ENCODE data around the gene RASA3. TPM values are rescaled to one million over a fixed set of nuclear protein-coding genes. Genes with fewer than 3 reads are reported as not detected.
"Not testable (repeated sequence)": the region's sequence is repeated elsewhere in the genome, so short reads cannot be mapped to it uniquely, and the experiment has no call there.

RASA3 gene
- total RNA-seq, 1 donor from 2014 or later: 9.3 TPM

DNA sequence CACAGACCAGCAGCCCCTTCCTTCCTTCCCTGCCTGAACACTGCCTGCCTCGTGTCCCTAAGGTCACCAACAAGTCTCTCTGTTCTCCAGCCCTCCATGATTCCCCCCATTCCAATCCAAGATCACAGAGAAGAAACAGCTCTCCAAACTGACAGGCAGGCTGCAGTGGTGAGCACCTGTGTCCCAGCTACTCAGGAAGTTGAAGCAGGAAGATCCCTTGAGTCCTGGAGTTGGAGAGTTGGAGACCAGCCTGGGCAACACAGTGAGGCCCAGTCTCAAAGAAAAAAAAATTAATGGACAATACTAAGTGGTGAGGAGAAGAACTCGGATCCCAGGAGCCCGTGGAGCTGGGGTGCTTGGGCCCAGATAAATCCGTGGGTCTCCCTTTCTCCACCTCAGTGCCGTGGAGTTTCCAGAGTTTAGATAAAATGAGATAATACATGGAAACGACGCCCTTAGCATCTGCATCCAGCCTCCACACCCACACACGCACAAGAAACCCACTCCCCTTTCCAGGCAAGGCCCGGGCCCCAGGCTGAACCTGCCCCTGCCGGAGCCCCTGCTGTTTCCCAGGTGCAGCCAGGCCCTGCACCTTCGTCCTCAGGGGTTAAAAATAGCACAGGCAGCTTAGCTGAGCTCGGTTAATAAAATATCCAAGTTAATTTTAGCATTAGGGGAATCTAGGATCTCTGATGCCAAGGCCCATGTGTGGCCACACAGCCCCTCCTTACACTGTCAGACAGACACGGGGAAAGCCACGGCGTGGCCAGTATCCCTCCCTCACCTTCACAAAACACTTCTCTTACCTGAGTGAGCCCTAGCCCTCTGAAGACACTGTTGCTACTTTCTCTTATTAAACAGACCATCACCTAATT is 4.7 kb downstream of the RASA3 start:
- Mint-ChIP-seq H3K27me3 (peaks cover 21% of the 10 kb centered on the region), H3K9me3 (no peaks in the 10 kb centered on the region), H3K4me3 (no peak overlapping the region), H3K36me3 (no peaks in the 10 kb centered on the region), H3K4me1 (ENCODE audit: unreplicated experiment) (peaks cover 42% of the 10 kb centered on the region), H3K27ac (no peak overlapping the region)
- TF ChIP-seq, protein P1, sequence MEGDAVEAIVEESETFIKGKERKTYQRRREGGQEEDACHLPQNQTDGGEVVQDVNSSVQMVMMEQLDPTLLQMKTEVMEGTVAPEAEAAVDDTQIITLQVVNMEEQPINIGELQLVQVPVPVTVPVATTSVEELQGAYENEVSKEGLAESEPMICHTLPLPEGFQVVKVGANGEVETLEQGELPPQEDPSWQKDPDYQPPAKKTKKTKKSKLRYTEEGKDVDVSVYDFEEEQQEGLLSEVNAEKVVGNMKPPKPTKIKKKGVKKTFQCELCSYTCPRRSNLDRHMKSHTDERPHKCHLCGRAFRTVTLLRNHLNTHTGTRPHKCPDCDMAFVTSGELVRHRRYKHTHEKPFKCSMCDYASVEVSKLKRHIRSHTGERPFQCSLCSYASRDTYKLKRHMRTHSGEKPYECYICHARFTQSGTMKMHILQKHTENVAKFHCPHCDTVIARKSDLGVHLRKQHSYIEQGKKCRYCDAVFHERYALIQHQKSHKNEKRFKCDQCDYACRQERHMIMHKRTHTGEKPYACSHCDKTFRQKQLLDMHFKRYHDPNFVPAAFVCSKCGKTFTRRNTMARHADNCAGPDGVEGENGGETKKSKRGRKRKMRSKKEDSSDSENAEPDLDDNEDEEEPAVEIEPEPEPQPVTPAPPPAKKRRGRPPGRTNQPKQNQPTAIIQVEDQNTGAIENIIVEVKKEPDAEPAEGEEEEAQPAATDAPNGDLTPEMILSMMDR (conservative IDR thresholded peaks at IDR 0.05): no peak
- DNase-seq (ENCODE audit: extremely low spot score, unreplicated experiment): no peak

- peaks cover 42% of the 10 kb centered on the region for H3K4me1 Mint-ChIP-seq (ENCODE audit: unreplicated experiment)
- H3K27ac Mint-ChIP-seq: no peak overlapping the region
- no peaks in the 10 kb centered on the region for H3K36me3 Mint-ChIP-seq
- TF ChIP-seq, protein P1 (conservative IDR thresholded peaks at IDR 0.05): no peak
- peaks cover 21% of the 10 kb centered on the region for H3K27me3 Mint-ChIP-seq
- H3K9me3 Mint-ChIP-seq: no peaks in the 10 kb centered on the region
- H3K4me3 Mint-ChIP-seq: no peak overlapping the region
- DNase-seq (ENCODE audit: extremely low spot score, unreplicated experiment): no peak
These were observed 5.5 kb downstream of the RASA3 start for GRCh38 chr13:114126789-114127472.

GRCh38 chr13:114126086-114126485 is 6.3 kb downstream of the RASA3 start:
- not testable (repeated sequence) for H3K4me3 Mint-ChIP-seq; H3K9me3 Mint-ChIP-seq; DNase-seq (ENCODE audit: extremely low spot score, unreplicated experiment); H3K36me3 Mint-ChIP-seq; H3K27ac Mint-ChIP-seq
- H3K27me3 Mint-ChIP-seq: peaks cover 13% of the 10 kb centered on the region
- H3K4me1 Mint-ChIP-seq (ENCODE audit: unreplicated experiment): peaks cover 41% of the 10 kb centered on the region

DNA sequence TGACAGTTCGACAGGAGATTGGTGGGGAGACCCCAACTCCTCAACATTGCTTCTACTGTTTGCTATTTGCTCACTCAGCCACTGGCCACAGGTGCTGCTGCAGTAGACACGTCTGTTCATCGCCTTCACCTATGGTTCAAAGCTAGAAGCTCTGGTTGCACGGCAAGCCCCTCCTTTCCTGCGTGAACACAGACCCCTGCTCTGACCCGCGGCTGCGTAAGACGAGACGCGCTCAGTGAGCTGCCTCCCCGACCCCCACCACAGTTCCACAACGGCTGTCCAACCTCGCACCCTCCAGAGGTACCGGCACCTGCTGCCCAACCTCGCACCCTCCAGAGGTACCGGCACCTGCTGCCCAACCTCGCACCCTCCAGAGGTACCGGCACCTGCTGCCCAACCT is 6.8 kb downstream of the RASA3 start:
- Mint-ChIP-seq H3K4me3 (no peak overlapping the region), H3K27me3 (peaks cover 13% of the 10 kb centered on the region), H3K4me1 (ENCODE audit: unreplicated experiment) (peaks cover 41% of the 10 kb centered on the region), H3K36me3 (no peaks in the 10 kb centered on the region), H3K27ac (no peak overlapping the region), H3K9me3 (no peaks in the 10 kb centered on the region)
- TF ChIP-seq, protein P1 (conservative IDR thresholded peaks at IDR 0.05): no peak
- DNase-seq (ENCODE audit: extremely low spot score, unreplicated experiment): no peak

GRCh38 chr13:114124921-114125320 is 7.5 kb downstream of the RASA3 start:
- no peak for DNase-seq (ENCODE audit: extremely low spot score, unreplicated experiment)
- Mint-ChIP-seq H3K27me3 (peaks cover 15% of the 10 kb centered on the region), H3K4me1 (ENCODE audit: unreplicated experiment) (peaks cover 43% of the 10 kb centered on the region), H3K9me3 (no peaks in the 10 kb centered on the region), H3K27ac (no peak overlapping the region), H3K4me3 (no peak overlapping the region), H3K36me3 (no peaks in the 10 kb centered on the region)
- TF ChIP-seq, protein P1 (conservative IDR thresholded peaks at IDR 0.05): no peak

GRCh38 chr13:114124431-114124830 is 8.0 kb downstream of the RASA3 start:
- no peaks in the 10 kb centered on the region for H3K9me3 Mint-ChIP-seq
- peaks cover 40% of the 10 kb centered on the region for H3K4me1 Mint-ChIP-seq (ENCODE audit: unreplicated experiment)
- TF ChIP-seq, protein P1 (conservative IDR thresholded peaks at IDR 0.05): no peak
- H3K27ac Mint-ChIP-seq: no peak overlapping the region
- H3K36me3 Mint-ChIP-seq: no peaks in the 10 kb centered on the region
- peaks cover 11% of the 10 kb centered on the region for H3K27me3 Mint-ChIP-seq
- DNase-seq (ENCODE audit: extremely low spot score, unreplicated experiment): no peak
- H3K4me3 Mint-ChIP-seq: no peak overlapping the region
